Fibroblast of pulmonary artery (primary cell): Measurements from ENCODE around the gene BBS9.

Experiments used
- DNase-seq: peaks from one replicate; pipeline ENCODE4 v3.0.0-alpha.2; 2010; ENCODE audit warnings: low read depth
- H3K4me3 ChIP-seq: replicated peaks from 2 replicates; pipeline ENCODE4 v1.5.1; 2011; ENCODE audit warnings: low read depth, mild to moderate bottlenecking, control low read depth, low read length, moderate library complexity
- CTCF ChIP-seq: IDR thresholded peaks from 2 replicates; pipeline ENCODE4 v1.5.1; 2011; ENCODE audit warnings: mild to moderate bottlenecking, control low read depth, low read length, inconsistent platforms; ENCODE audit errors: missing control alignments

BBS9 gene

DNA sequence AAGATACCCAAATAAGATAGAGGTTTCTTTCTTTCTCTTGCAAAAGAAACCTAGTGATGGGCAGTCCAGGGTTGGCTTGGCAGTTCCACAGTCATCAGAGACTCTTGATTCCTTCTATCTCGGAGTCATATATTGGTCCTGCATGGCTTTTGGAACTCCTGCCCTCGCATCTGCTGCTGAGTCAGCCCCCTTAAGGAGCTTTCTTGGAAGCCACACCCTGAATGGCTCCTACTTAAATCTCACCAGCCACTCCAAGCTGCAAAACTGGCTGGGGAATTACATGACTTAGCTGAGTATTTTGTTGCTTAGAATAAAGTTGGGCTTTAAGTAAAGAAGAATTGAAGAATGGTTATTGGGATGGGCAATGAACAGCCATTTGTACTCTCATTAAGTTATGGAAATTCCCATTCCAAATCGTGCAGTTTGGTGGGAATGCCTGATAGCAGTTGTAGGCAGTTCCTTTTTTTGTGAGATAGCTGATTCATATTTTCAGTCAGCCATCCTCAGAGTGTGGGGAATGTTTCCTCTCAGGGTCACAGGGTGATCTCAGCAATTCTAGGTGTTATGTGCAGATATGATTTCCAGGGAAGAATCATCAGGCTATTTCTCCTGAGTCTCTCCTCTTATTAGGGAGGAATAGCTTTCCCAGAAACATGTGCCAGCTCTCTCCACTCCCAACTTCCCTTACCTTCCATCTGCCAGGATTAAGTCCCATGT, 209.9 kb downstream of the BBS9 start:
- no peak for DNase-seq
- H3K4me3 ChIP-seq, result no peak overlapping the region
- TF ChIP-seq CTCF, result no peak

- DNase-seq, result no peak
- no peak for TF ChIP-seq CTCF
- H3K4me3 ChIP-seq, result no peak overlapping the region
Observed at GRCh38 chr7:33346055-33346454, 216.7 kb downstream of the BBS9 start.

- no peak for TF ChIP-seq CTCF
- H3K4me3 ChIP-seq, result no peak overlapping the region
- no peak for DNase-seq
Observed at GRCh38 chr7:33350577-33350976, 221.2 kb downstream of the BBS9 start.

DNA sequence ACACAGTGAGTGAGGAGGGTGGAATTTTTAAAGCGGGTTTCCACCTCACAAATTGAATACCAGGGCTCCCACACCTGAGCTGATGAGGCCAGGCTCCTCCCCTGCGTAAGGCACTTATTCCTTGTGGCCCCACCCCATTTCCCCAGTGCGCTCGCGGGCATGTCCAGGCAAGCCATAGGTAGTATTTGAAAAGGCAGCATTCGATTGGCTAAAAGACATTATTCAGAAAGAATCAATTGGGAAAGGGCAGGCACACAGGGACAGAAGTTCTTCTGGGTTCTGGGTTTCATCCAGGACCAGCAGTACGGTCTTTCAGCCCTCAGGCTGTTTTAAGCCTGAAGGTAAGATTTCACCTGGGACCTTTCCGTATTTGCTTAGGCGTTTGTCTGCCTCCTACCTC, 222.3 kb downstream of the BBS9 start:
- no peak for TF ChIP-seq CTCF
- no peak for DNase-seq
- no peak overlapping the region for H3K4me3 ChIP-seq

DNA sequence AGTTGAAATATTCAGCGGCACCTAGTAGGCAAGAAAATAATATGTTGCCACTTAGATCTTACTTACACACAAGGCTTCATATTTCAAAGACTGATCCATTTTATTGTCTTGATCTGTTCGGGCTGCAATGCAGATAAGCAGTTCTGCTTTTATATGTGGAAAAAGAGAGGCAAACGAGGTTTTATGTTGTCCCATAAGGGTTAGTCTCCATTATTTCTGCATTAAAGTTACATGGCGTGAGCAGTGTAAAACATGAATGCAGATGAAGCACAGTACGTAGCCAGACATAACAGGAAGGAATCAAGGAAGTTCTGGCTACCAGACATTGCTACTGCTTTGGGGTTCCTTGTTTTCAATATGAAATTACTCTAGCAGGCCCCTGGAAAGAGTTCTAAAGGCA, 224.8 kb downstream of the BBS9 start:
- TF ChIP-seq CTCF, result no peak
- H3K4me3 ChIP-seq, result no peak overlapping the region
- no peak for DNase-seq

- no peak for TF ChIP-seq CTCF
- no peak overlapping the region for H3K4me3 ChIP-seq
- no peak for DNase-seq
Observed at GRCh38 chr7:33355386-33355785, 226.0 kb downstream of the BBS9 start.

DNA sequence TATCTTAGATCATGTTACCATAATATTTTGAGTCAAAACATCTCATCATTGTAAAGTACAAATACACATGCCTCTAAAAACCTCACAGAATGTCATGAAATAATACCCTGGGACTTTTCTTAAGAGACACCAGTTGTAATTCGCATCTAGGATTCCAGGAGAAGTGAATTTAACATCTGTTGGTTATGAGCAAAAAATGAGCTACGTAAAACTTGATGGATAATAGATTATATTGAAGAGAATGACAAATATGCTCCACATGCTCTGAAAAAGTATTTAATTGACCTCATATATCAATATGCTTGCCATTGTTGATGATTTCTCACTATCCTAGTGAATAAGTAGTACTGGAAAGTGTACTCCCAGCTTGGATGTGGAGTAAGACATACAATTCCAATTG, 227.0 kb downstream of the BBS9 start:
- no peak for TF ChIP-seq CTCF
- DNase-seq, result no peak
- no peak overlapping the region for H3K4me3 ChIP-seq
